GM21528 (cell line): ENCODE measurements around the gene RPTOR.

Source experiments
- ATAC-seq: cut with Tn5 transposase; IDR thresholded peaks from one replicate; pipeline ENCODE4 v1.9.1; 2021; ENCODE audit warnings: mild to moderate bottlenecking, moderate library complexity; ENCODE audit not compliant: unreplicated experiment, low FRiP score

Gene RPTOR

GRCh38 chr17:80971704-80972304 lies 427.2 kb downstream of the RPTOR start:
- no peak for ATAC-seq

GRCh38 chr17:80976701-80977100 lies 432.1 kb downstream of the RPTOR start:
- ATAC-seq = no peak

GRCh38 chr17:80977172-80977571 lies 432.5 kb downstream of the RPTOR start:
- ATAC-seq = no peak

- no peak for ATAC-seq
Observed at GRCh38 chr17:80978499-80979497, 434.2 kb downstream of the RPTOR start.

- no peak for ATAC-seq
Observed at GRCh38 chr17:80979547-80980378, 435.1 kb downstream of the RPTOR start.

GRCh38 chr17:80980397-80981061 lies 435.9 kb downstream of the RPTOR start:
- ATAC-seq = no peak

GRCh38 chr17:80981062-80981902 lies 436.6 kb downstream of the RPTOR start:
- no peak for ATAC-seq

GRCh38 chr17:80981929-80982425 lies 437.3 kb downstream of the RPTOR start:
- no peak for ATAC-seq

GRCh38 chr17:80982426-80982974 lies 437.9 kb downstream of the RPTOR start:
- ATAC-seq = no peak

- ATAC-seq = no peak
Observed at GRCh38 chr17:80983545-80983944, 438.9 kb downstream of the RPTOR start.

- ATAC-seq = no peak
Observed at GRCh38 chr17:80984749-80985148, 440.1 kb downstream of the RPTOR start.

- no peak for ATAC-seq
Observed at GRCh38 chr17:80986046-80986445, 441.4 kb downstream of the RPTOR start.

- ATAC-seq = no peak
Observed at GRCh38 chr17:80986816-80987475, 442.3 kb downstream of the RPTOR start.

GRCh38 chr17:80987941-80988461 lies 443.4 kb downstream of the RPTOR start:
- ATAC-seq = no peak

- no peak for ATAC-seq
Observed at GRCh38 chr17:80989586-80989913, 444.9 kb downstream of the RPTOR start.

GRCh38 chr17:80990921-80991644 lies 446.4 kb downstream of the RPTOR start:
- ATAC-seq = no peak

GRCh38 chr17:80991645-80992076 lies 447.0 kb downstream of the RPTOR start, which contains the start of gene CHMP6:
Gene CHMP6, plus strand, starts transcription at chr17:80991841. Its CDS starts 78 bp downstream, at chr17:80991919.
- ATAC-seq = peak; percentile 50
